SK-N-SH (cell line): ENCODE measurements around the gene WWOX. TPM values are rescaled to one million over a fixed set of nuclear protein-coding genes. Genes with fewer than 3 reads are reported as not detected.

Source experiments
- CTCF ChIA-PET: fragments of 300-600, 350-600 bp; formaldehyde crosslinking; extraction: SDS; loops from one replicate; lab custom pipeline; 2021; lab: Yijun Ruan, JAX
- POLR2A ChIA-PET: fragments of 350-600 bp; sonication (Branson Sonifier 250); formaldehyde crosslinking; extraction: SDS; loops from one replicate; lab custom pipeline; 2020; ENCODE audit warnings: antibody characterized with exemption, inconsistent platforms; lab: Yijun Ruan, JAX
- DNase-seq: peaks from one replicate; pipeline ENCODE4 v3.0.0; 2012
- H2AFZ ChIP-seq: fragments of 200-600 bp; sonication (generic); 2 replicates; pipeline ENCODE4 v1.8.1; 2016; ENCODE audit warnings: antibody characterized with exemption, mild to moderate bottlenecking, low read depth
- H3F3A ChIP-seq: fragments of 200-600 bp; sonication (generic); replicated peaks from 2 replicates; pipeline ENCODE3; 2016; ENCODE audit warnings: antibody characterized with exemption, mild to moderate bottlenecking; ENCODE audit not compliant: insufficient read depth
- H3K27ac ChIP-seq, 2 experiments: fragments of 200-500 bp in 1 of 2; fragments of 200-600 bp in 1 of 2; sonication (Bioruptor generic) in 1 of 2; sonication (generic), shearing (Covaris generic) in 1 of 2; 2 replicates each; pipeline versions ENCODE4 v1.5.1 to v1.6.1; 2014 to 2016; ENCODE audit warnings: low read depth in 2 of 2, inconsistent platforms in 1 of 2, low read length in 1 of 2, mild to moderate bottlenecking in 1 of 2, mixed read lengths in 1 of 2
- H3K27me3 ChIP-seq: fragments of 200-600 bp; sonication (generic), shearing (Covaris generic); 2 replicates; pipeline ENCODE4 v1.6.1; 2016; ENCODE audit warnings: mixed run types; ENCODE audit not compliant: insufficient read depth
- H3K36me3 ChIP-seq, 2 experiments: fragments of 200-500 bp in 1 of 2; fragments of 200-600 bp in 1 of 2; sonication (Bioruptor generic) in 1 of 2; sonication (generic) in 1 of 2; replicated peaks in 1 of 2; 2 replicates each; pipeline versions ENCODE3 to v1.5.1; 2014 to 2016; ENCODE audit warnings: low read length in 1 of 2, mild to moderate bottlenecking in 1 of 2; ENCODE audit not compliant: insufficient read depth in 2 of 2, control insufficient read depth in 1 of 2
- H3K4me1 ChIP-seq, 2 experiments: fragments of 200-500 bp in 1 of 2; fragments of 200-600 bp in 1 of 2; sonication (Bioruptor generic) in 1 of 2; sonication (generic), shearing (Covaris generic) in 1 of 2; 2 replicates each; pipeline versions ENCODE4 v1.5.1 to v1.6.1; 2014 to 2016; ENCODE audit warnings: low read depth in 1 of 2, low read length in 1 of 2, mixed run types in 1 of 2; ENCODE audit not compliant: insufficient read depth in 2 of 2, control insufficient read depth in 1 of 2
- H3K4me2 ChIP-seq: fragments of 200-600 bp; sonication (generic), shearing (Covaris generic); 2 replicates; pipeline ENCODE4 v1.6.1; 2017; ENCODE audit warnings: mixed run types
- H3K4me3 ChIP-seq, 2 experiments: fragments of 200-500 bp in 1 of 2; fragments of 200-600 bp in 1 of 2; sonication (Bioruptor generic) in 1 of 2; sonication (generic), shearing (Covaris generic) in 1 of 2; 2 replicates each; pipeline versions ENCODE4 v1.5.1 to v1.8.1; 2014 to 2016; ENCODE audit warnings: low read depth in 2 of 2, inconsistent platforms in 1 of 2, low read length in 1 of 2, mild to moderate bottlenecking in 1 of 2, mixed read lengths in 1 of 2, moderate library complexity in 1 of 2
- H3K79me2 ChIP-seq: fragments of 200-600 bp; sonication (generic); 2 replicates; pipeline ENCODE4 v1.8.1; 2017; ENCODE audit warnings: mild to moderate bottlenecking; ENCODE audit not compliant: insufficient read depth
- H3K9ac ChIP-seq: fragments of 200-600 bp; sonication (generic); 2 replicates; pipeline ENCODE4 v1.6.1; 2017; ENCODE audit warnings: mixed run types
- H3K9me2 ChIP-seq: fragments of 200-600 bp; sonication (generic); 2 replicates; pipeline ENCODE4 v1.6.1; 2017; ENCODE audit warnings: mixed run types
- H3K9me3 ChIP-seq: fragments of 200-600 bp; sonication (generic); 2 replicates; pipeline ENCODE4 v1.6.1; 2017; ENCODE audit warnings: mixed run types, mild to moderate bottlenecking, moderate library complexity
- H4K20me1 ChIP-seq: fragments of 200-600 bp; sonication (generic); 2 replicates; pipeline ENCODE4 v1.6.1; 2017; ENCODE audit warnings: mild to moderate bottlenecking, mixed run types; ENCODE audit not compliant: insufficient read depth
- CTCF ChIP-seq: fragments of 200-600 bp; sonication (generic); IDR thresholded peaks from 2 replicates; pipeline ENCODE4 v1.6.1; 2017; ENCODE audit warnings: antibody characterized with exemption, mild to moderate bottlenecking, moderate library complexity
- ELF1 ChIP-seq: IDR thresholded peaks from 2 replicates; pipeline ENCODE4 v1.4.0; 2012
- FOXJ3 ChIP-seq: sonication (generic); formaldehyde crosslinking; IDR thresholded peaks from 2 replicates; pipeline ENCODE4 v1.5.1; 2020; ENCODE audit warnings: mild to moderate bottlenecking, missing genetic modification reagents
- GABPA ChIP-seq: IDR thresholded peaks from 2 replicates; pipeline ENCODE4 v1.4.0; 2012; ENCODE audit warnings: low read depth, mild to moderate bottlenecking
- IRF3 ChIP-seq: fragments of 150-350 bp; IDR thresholded peaks from 2 replicates; pipeline ENCODE4 v1.6.1; 2016; ENCODE audit warnings: mild to moderate bottlenecking, low read depth, low read length
- JUND ChIP-seq: IDR thresholded peaks from 2 replicates; pipeline ENCODE4 v1.4.0; 2012
- MAX ChIP-seq: IDR thresholded peaks from 2 replicates; pipeline ENCODE4 v1.4.0; 2012; ENCODE audit warnings: low read depth
- NRF1 ChIP-seq: IDR thresholded peaks from 2 replicates; pipeline ENCODE4 v1.6.1; 2012; ENCODE audit warnings: low read depth, mild to moderate bottlenecking, low read length
- POLR2AphosphoS5 ChIP-seq: IDR thresholded peaks from 2 replicates; pipeline ENCODE4 v1.6.1; 2012; ENCODE audit warnings: low read depth, low read length
- RXRA ChIP-seq: IDR thresholded peaks from 2 replicates; pipeline ENCODE4 v1.4.0; 2012; ENCODE audit warnings: low read depth, mild to moderate bottlenecking, borderline replicate concordance
- SIN3A ChIP-seq: IDR thresholded peaks from 2 replicates; pipeline ENCODE4 v1.6.1; 2012; ENCODE audit warnings: low read depth, mild to moderate bottlenecking, low read length, moderate library complexity, borderline replicate concordance
- TAF1 ChIP-seq: IDR thresholded peaks from 2 replicates; pipeline ENCODE4 v1.6.1; 2012; ENCODE audit warnings: low read depth, mild to moderate bottlenecking, low read length, moderate library complexity, borderline replicate concordance
- USF1 ChIP-seq: IDR thresholded peaks from 2 replicates; pipeline ENCODE4 v1.4.0; 2012; ENCODE audit warnings: low read depth, borderline replicate concordance
- USF2 ChIP-seq: fragments of 150-350 bp; IDR thresholded peaks from 2 replicates; pipeline ENCODE4 v1.6.1; 2017; ENCODE audit warnings: antibody characterized with exemption, low read length, low read depth, borderline replicate concordance
- YY1 ChIP-seq: IDR thresholded peaks from 2 replicates; pipeline ENCODE4 v1.4.0; 2012; ENCODE audit warnings: low read depth, mild to moderate bottlenecking
- ZBTB33 ChIP-seq: IDR thresholded peaks from 2 replicates; pipeline ENCODE4 v1.4.0; 2012; ENCODE audit warnings: low read depth, borderline replicate concordance
- WGBS: methylation state at CpG from one replicate; pipeline ENCODE4 v1.1.6; 2017; ENCODE audit warnings: low lambda C conversion rate; 5-methylcytosine and 5-hydroxymethylcytosine counted together
- polyA plus RNA-seq, 3 experiments: library from polyadenylated mRNA; depleted of rRNA; stranded (reverse); fragments of >200 nt; gene quantifications; 2 replicates each; pipeline ENCODE4 v1.2.3, GENCODE V29; 2012

The WWOX gene
- polyA plus RNA-seq, 1 of the 3 experiments (the other 2 are of a cell fraction) = 10.8 TPM

- no peaks in the 10 kb centered on the region for H4K20me1 ChIP-seq
- H2AFZ ChIP-seq = no peak overlapping the region
- no peaks in the 10 kb centered on the region for H3K27me3 ChIP-seq
- WGBS = 41% methylated on average over 4 of the region's 4 CpGs
- H3K4me3 ChIP-seq = no peak overlapping the region
- DNase-seq = no peak
- ChIA-PET CTCF (interaction anchor here (0.8 to 1.8 kb wide), 2 partner anchors 67 to 828 kb away, joined by 3 to 4 read pairs; no protein-coding TSS in a partner anchor), POLR2A (no interaction called here)
- no peaks in the 10 kb centered on the region; a peak in 1 of 4 replicates for H3K4me1 ChIP-seq
- TF ChIP-seq CTCF = no peak
- TF ChIP-seq IRF3 = no peak
- TF ChIP-seq USF1 = no peak
- no peak for TF ChIP-seq ELF1
- TF ChIP-seq FOXJ3 = no peak
- TF ChIP-seq TAF1 = no peak
- TF ChIP-seq POLR2AphosphoS5 = no peak
- TF ChIP-seq YY1 = no peak
- TF ChIP-seq ZBTB33 = no peak
- no peaks in the 10 kb centered on the region for H3K79me2 ChIP-seq
- H3K9me2 ChIP-seq = no peaks in the 10 kb centered on the region
- no peaks in the 10 kb centered on the region for H3F3A ChIP-seq
- no peak overlapping the region for H3K9ac ChIP-seq
- H3K4me2 ChIP-seq = no peak overlapping the region
- no peaks in the 10 kb centered on the region for H3K9me3 ChIP-seq
- H3K27ac ChIP-seq = no peak overlapping the region
- no peaks in the 10 kb centered on the region for H3K36me3 ChIP-seq
Measured at GRCh38 chr16:78773706-78774105, 674.3 kb downstream of the WWOX start.

DNA sequence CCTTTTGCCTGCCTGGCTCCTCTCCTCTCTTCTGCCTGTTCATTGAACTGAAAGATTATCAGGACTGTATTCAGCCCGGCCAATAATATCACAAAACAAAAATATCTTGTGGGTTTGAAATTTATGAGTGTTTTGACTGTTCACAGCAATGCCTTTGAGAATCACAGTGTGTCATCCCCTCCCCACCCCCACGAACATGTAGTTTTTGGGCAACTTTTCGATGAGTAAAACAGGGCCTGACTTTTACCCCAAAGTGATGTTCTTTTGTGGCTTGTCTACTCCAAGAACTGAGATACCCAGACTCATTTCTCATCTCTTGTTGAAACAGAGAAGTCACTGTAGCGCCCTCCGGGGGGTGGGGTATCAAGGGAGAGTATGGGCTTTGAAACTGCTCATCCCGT lies 675.7 kb downstream of the WWOX start:
- no peak for DNase-seq
- Histone ChIP-seq H2AFZ (no peak overlapping the region), H3K27ac (no peak overlapping the region), H3K4me3 (no peak overlapping the region), H3K27me3 (no peaks in the 10 kb centered on the region), H3K79me2 (no peaks in the 10 kb centered on the region), H4K20me1 (no peaks in the 10 kb centered on the region), H3K4me2 (no peak overlapping the region), H3K9me3 (no peaks in the 10 kb centered on the region), H3K9ac (no peak overlapping the region), H3F3A (no peaks in the 10 kb centered on the region), H3K36me3 (no peaks in the 10 kb centered on the region), H3K9me2 (no peaks in the 10 kb centered on the region), H3K4me1 (no peaks in the 10 kb centered on the region; a peak in 1 of 4 replicates)
- POLR2A ChIA-PET = no interaction called here
- WGBS = 51% methylated on average over 6 of the region's 6 CpGs
- CTCF ChIA-PET = no interaction called here
- TF ChIP-seq ELF1 (no peak), GABPA (no peak), RXRA (no peak), JUND (no peak), NRF1 (no peak), USF2 (no peak), ZBTB33 (no peak), MAX (no peak), CTCF (no peak), SIN3A (no peak)
